GM19351 (cell line): Measurements from ENCODE around the gene KRT83.
"Not testable (repeated sequence)": the region's sequence is repeated elsewhere in the genome, so short reads cannot be mapped to it uniquely, and the experiment has no call there.

ENCODE experiments used
- ATAC-seq: cut with Tn5 transposase; IDR thresholded peaks from one replicate; pipeline ENCODE4 v1.9.1; 2021; ENCODE audit warnings: mild to moderate bottlenecking, moderate library complexity; ENCODE audit not compliant: unreplicated experiment

Gene KRT83

DNA sequence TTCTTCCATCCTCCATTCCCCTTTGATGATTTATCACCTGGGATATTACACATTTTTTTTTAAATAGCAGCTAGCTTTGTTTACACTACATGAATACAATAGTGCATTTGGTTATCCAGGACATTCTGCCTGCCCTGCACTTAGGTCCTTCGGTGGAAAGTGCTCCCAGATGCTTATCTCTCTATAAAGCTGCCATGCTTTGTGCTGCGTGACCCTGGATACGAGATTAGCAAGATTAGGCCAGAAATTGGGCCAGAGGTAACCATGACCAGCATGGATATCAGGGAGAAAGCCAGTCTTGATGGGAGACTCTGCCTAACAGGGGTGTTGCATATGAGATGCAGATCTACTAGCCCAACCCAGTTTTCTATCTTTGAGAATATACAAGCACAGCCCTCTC is 12.1 kb upstream of the KRT83 start:
- ATAC-seq = no peak

DNA sequence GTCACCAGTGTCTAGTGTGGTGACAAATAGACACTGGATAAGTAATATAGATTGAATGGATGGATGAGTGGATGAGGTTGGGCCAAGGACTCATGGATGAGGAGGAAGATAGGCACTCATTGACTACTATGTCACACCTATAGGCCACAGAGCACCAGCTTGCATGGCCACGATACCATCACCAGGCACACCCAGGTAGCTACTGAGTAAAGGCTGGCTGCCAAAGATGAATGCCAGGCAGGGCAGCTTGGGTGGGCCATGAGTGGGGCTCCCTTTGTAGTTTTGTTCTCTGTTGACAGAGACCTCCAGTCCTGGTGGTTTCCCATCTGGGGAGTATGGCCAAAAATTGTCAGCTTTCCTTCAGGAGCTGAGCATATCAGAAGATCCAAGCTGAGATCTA is 11.2 kb upstream of the KRT83 start:
- no peak for ATAC-seq

DNA sequence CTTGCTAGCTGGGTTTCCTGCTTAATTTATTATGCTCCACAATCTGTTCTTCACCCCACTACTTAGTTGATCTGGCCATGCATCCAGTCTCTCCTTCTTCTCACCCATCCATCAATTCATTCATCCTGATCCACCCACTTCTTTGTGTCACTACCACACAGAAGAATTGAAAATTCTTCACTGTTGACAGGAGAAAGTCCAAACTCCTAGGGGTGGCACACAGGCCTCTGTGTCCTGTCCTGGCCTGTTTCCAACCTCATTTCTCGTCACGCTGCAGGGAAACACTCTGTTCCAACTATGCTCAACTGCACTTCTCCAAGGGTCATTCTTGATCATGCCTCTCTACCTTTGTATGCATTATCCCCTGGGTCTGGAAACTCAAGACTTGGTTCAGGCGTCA is 10.6 kb upstream of the KRT83 start:
- no peak for ATAC-seq

DNA sequence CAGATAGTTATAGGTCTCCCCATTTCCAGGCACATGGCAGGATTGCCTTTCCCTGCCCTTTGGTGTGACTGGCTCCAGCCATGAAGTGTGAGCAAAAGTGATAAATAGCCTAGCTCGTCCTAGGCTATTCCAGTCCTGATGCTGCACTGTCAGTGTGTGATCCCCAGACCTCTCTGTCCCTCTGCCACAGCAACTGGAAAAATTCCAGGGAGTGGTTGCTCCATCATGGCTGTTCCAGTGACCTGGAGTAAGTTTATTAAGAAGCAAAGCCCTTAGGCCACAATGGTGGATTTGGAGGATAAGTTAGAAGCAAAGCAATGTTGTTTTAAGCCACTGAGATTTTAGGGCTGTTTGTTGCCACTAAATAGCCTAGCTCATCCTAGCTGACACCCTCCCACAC is 9.8 kb upstream of the KRT83 start:
- ATAC-seq = no peak

DNA sequence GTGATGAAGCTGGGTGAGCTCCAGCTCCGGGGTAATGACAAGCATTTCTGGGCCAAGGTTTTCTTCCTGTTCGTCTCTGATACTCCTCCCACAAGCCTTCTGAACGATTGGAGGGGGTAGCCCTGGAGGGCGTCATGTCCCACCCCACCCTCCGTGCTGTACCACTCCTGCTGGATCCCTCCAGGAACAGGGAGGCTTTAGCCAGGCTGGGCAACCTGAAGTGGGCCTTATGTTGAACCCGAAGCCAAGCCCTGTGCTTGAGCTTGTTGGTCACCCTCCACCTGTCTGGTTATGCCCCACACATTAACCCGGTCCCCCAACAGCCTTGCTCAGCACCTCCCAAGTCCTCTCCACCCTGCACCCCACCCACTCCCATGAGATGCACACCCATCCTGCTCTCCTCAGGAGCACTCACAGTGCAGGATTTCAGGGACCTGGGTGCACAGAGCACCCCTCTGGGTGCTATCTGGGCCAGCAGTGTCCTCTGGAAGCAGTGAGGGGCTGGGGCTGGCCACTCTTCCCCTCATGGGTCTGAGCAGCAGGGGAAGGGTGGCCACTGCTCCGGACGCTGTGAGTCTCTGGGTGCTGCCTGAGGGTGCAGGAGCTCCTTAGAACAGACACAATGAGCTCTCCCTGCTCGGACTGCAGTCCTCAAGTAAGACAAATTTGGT is 6.8 kb upstream of the KRT83 start:
- ATAC-seq = no peak

DNA sequence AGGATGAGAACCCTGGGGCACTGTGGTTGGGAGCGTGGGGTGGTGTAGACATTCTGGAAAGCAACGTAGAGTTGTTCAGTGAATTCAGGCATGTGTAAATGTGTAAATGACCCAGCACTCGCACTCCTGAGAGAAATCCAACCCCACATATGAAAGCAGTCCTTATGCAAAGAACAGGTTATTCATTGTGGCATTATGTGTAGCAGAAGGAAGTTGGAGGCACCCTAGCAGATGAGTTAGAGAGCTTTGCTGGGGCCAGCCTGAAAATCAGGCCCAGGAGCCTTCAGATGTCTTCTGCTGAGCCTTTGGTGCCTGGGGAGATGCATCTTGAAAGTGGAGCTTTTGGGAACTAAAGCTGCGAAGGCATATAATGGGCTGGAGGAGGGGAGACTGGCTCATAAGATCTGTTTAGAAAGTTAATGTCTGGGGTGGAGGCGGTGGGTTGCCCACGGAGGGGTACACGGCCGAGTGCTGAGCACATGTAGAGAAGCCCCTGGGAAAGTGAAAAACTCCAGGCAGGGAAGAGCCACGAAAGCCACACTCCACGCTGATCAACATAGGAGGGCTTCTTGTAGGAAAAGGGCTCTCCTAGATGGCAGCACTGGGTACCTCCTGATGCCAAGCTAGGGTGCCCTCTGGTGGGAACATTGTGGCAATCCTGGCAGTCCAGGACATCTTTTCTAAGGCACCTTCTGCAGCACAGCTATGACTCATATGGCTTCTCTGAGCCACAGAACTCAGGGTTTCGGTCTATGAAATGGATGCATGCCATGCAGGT is 6.0 kb upstream of the KRT83 start:
- ATAC-seq = peak; percentile 95

DNA sequence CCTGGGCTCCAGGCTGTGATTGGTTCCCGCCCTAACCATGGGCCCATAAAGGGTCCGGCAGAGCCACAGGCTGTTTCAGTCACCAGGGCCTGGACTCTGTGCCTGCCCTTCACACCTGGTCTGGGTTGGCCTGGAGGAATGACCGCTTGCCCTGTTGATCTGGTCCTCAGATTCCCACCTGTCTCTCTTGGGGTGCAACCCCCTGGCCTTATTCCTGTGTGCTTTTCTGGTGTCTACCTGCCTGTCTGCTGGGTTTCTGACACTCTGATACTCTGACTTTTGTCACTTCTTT is 2.9 kb upstream of the KRT83 start:
- ATAC-seq = no peak

DNA sequence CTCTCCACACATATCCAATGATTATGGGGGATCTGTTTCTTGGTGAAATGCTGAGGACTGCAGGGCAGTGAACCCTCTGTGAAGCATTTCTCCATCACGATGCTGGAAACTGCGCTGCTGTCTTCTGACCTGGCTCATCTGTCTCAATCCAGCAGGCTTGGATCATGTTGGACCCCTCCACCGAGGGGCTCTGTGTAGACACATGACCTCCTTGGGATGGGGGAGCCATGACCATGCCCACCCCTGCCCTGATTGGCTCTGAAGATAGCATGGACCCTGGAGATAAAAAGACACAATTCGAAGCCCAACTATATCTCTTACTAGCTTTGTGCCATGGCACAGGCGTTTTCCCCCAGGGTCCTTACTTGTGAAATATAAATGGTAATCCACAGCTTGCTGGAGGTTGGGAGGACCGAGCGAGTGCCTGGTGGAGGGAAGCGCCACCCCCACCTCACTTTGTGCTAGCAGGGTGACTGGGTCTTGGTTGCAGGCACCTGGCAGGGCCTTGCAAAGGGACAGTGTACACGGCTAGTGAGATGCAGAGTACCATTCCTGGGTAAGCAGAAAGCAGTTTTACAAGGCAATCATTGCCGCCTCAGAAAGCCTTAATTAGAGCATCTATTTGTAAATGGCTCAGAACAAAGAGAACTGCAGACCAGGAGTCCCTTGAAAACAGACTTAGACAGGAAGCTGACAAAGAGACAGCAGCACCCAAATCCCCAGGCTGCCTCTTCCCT is 2.4 kb upstream of the KRT83 start:
- no peak for ATAC-seq

DNA sequence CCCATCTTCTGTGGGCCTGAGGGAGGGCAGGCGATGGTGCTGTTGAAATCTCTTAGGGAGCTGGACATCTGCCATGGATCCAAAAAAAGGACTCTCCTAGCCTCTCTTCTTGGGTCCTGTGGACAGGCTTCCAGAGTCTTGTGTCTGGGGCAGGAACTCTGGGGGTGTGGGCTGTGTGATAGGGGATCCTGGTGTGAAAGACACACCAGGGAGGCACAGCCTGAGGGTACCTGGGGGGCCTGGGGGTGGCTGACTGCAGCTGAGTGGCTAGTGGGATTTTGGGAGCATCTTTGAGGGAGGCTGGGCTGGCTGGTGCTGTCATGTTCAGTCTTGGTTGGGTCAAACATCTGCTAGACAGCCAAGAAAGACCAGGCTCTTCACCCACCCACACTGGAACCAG is 1.8 kb upstream of the KRT83 start:
- ATAC-seq = no peak

DNA sequence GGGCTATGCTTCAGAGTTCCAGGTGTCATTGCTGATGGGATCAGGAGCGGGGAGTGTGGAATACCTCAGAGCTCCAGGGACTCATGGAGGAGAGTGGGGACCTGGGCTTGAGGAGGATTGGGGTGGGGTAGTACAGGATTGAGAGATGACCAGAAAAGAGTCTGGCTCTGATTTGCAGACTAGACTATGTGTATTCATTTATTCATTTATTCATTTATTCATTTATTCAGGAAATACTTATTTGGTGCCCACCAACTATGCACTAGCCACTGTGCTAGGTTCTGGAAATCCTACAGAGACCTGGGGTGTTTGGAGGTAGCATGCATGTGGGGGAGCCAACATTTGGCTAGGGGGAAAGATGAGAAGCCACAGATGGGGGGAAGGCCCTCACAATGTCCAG is 871 bp upstream of the KRT83 start:
- ATAC-seq = no peak

DNA sequence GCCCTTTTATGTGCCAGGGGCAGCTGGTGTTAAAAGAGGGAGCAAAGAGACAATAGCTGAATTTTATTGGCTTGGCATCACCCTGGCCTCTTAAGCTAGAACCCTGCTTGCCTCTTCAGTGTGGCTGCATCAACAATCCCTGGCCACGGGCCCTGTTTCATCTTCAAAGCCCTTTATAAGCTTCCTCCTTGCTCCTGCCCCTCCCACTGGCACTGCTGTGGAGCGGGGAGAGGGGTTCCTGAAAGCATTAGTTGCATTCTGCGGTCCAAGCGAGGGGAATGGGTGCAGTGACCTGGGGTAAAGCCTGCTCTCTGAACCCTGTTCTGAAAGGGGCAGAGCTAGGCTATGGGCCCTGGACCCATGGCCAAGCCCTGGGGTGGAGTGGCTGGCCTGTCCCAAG is 220 bp upstream of the KRT83 start:
- no peak for ATAC-seq

DNA sequence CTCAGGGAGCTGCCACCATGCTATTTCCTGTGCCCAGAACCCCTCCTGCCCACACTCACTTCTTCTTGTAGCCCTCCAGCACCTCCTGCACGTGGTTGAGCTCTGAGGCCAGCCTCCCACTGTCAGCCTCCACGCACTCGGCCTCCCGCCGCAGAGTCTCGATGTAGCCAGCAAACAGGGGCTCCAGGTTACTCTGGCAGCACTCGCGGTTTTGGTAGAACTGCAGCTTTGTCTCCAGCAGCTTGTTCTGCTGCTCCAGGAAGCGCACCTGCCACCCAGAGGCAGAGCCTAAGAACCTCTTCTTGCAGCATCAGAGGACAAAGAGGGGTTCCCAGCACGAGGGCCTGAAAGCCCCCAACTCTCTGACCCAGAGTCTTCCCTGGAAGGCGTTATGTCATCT is 2.1 kb downstream of the KRT83 start:
- no peak for ATAC-seq

DNA sequence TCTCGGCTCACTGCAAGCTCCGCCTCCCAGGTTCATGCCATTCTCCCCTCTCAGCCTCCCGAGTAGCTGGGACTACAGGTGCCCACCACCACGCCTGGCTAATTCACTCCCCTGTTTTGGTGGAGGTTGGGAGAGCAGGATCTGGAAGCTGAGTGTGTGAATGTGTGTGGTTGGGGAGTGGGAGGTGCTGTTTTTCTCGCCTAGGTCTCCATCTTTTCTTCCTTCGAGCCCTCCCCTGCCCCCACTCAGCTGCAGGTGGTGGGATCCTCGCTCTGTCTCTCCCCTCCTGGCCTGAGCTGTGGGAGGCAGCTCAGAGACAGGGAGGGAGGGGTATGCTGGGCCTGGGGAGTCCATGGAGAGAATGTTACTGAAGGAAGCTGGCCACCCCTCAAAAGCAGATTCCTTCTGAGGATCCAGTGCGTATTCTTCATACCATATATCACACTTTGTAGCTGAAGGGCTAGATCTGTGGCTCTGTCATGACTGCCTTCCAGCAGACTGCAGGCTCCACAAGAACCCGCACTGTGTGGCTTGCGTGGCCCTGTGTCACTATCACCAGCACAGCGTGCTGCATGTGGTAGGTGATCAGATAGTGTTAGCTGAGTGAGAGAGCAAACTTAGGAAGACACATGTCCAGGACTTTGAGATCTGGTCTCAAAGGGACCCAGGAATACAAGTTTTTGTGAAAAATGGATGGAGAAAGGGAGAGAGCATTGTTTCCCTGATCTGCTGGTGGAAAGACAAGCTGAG is 2.8 kb downstream of the KRT83 start:
- no peak for ATAC-seq

DNA sequence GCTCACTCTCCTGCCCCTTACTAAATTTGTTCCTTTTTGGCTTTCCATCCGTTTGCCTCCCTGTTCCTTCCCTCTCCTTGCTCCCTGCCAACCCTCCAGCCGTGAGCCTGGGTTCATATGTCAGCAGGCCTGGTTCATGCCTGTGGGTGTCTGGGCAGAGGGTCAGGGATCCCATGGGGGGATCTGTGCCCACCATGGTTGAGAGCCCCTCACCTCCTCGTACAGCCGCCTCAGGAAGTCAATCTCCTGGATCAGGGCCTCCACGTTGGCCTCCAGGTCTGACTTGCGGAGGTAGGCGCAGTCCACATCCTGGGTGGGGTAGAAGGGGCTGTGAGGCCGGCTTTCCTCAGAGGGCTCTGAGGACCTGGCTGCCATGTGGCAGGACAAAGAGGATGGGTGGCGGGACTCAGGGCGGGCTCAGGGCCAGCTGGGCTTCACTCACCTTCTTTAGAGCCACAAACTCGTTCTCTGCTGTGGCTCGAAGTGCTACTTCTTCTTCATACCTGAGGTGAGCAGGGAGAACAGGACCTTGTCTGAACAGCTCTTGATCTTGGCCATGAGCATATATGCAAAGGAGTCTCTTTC is 3.6 kb downstream of the KRT83 start:
- no peak for ATAC-seq

DNA sequence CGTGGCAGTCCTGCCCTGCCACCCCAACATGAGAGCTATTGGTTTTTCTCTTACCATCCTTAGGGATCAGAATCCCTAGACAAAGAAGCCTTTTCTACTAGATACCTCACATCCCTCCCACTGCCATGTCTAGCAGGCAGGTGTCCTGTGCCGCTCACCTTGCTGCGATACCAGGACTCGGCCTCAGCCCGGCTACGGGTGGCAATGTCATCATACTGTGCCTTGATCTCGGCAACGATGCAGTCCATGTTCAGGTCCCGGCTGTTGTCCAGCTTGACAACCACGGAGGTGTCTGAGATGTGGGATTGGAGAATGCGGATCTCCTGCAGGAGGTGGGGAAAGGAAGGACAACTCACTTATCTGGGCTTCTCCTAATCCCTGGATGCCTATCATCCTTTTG is 4.5 kb downstream of the KRT83 start:
- no peak for ATAC-seq

DNA sequence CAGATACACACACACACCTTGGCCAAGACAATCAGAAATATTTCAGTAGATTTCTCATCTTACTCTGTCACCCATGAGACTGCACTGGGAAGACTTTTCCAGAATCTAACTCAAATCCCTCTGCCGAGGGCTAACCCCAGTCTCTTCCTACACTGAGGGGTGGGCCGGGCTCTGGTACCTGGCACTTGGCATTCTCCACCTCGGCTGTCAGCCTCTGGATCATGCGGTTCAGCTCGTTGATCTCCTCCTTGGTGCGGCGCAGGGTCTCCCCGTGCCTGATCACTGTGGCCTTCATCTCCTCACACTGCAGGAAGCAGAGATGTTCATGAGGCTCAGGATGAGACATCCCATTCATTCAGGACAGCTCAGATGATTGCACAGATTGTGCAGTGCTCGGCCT is 4.9 kb downstream of the KRT83 start:
- ATAC-seq = no peak

DNA sequence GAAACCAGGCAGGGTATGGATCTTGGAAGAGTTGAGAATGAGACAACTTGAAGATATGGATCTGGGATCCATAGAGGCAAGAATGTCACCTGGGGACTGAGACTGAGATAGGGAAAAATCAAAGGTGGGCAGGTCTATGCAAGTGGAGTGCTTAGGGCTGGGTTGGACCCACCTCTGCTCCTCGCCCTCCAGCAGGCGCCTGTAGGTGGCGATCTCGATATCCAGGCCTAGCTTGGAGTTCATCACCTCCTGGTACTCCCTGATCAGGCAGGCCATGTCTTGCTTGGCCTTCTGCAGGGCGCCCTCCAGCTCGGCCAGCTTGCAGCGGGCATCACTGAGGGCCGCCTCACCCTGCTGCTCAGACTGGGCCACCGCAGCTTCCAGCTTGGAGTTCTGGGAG is 5.5 kb downstream of the KRT83 start:
- not testable (repeated sequence) for ATAC-seq

DNA sequence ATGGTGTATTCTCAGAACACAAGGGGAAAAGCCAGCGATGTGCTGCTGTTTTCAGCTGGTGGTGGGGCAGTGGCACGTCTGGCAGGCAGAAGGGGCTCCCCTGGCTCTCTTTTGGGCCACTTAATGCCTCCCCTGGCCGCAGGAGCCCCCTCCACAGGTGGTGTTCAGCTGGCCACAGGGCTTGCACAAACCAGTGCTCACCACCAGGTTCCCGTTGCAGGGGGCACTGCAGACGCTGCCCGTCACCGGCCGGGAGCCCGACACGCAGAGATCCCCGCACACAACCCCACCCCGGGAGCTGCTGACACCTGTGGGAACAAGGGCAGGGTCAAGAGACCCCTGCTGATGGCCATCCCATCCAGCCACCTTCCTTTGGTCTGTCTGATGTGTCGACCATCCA is 6.7 kb downstream of the KRT83 start:
- no peak for ATAC-seq

DNA sequence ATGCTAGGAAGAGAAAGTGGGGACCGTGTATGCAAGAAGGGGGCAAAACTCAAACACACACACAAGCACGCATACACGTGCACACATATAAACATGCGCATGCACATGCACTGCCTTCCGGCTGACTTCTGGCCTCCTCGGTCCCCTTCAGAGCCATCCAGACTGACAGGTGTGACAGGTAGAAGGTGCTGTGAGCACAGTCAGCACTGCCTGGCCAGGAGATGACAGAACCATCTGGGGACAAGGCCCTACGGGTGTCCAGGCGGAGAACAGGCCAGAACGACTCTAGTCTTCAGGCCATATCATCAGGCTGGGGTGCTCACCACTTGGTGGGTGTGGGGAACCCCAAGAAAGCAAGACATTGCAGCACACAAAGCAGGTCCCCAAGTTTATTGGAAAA is 7.3 kb downstream of the KRT83 start:
- no peak for ATAC-seq

DNA sequence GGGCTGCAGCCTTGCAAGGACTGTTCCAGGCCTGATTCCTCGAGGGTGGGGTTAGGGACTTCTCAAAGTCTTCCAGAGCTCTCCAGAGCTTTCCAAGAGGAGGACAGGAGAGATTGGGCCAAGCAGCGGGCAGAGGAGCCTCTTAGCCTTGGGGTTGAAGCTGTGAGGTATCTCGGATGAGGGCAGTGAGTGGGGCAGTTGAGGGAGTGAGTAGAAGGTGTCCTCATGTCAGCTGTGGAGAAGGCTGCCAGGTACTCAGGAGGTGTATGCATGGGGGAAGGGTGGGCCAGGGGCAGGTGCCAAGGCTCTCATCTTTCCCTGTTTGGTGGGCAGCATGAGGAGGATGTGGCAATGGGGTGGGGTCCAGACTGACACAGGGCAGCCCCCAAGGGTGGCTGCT is 7.7 kb downstream of the KRT83 start:
- ATAC-seq = no peak

DNA sequence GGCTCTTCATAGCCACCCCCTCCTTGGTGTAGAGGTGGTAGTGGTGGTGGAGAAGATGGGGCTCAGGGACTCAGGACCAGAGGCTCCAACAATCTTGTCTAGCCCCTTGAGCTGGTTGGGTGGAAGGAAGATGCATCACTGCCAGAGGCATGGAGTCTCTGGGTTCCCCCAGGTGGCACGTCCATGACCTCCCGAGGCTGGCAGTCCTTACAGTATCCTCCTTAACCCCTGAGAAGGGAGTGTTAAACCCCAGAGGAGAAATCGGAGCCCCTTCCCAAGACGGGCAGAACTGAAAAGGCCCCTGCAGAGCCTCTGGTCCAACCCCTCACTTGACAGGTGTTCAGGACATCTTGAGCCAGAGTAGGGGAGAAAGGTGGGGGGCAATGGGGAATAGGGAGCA is 9.1 kb downstream of the KRT83 start:
- ATAC-seq = no peak
